Sigmoid colon (tissue), 4 donors: ENCODE data around the gene ACSM3.

ENCODE experiments used
- CTCF ChIP-seq, 4 experiments: fragments of 450-650 bp in 3 of 4; fragments of 200-600 bp in 1 of 4; IDR thresholded peaks; one replicate each; pipeline ENCODE4 v1.5.1; 2016 to 2019; ENCODE audit warnings: antibody characterized with exemption in 4 of 4, mild to moderate bottlenecking in 3 of 4, moderate library complexity in 2 of 4
- POLR2AphosphoS5 ChIP-seq, 4 donors: sonication (generic); formaldehyde crosslinking; IDR thresholded peaks; one replicate each; pipeline ENCODE4 v1.6.1; 2017; ENCODE audit warnings: antibody characterized with exemption in 4 of 4

GRCh38 chr16:20727181-20727580 is 36.6 kb upstream of the ACSM3 start:
- TF ChIP-seq POLR2AphosphoS5 (IDR thresholded peaks at IDR 0.05) (no peak), CTCF (IDR thresholded peaks at IDR 0.05) (no peak)
